ENCODE data around the gene ATXN10.
"Not testable (repeated sequence)": the region's sequence is repeated elsewhere in the genome, so short reads cannot be mapped to it uniquely, and the experiment has no call there.

The ATXN10 gene

DNA sequence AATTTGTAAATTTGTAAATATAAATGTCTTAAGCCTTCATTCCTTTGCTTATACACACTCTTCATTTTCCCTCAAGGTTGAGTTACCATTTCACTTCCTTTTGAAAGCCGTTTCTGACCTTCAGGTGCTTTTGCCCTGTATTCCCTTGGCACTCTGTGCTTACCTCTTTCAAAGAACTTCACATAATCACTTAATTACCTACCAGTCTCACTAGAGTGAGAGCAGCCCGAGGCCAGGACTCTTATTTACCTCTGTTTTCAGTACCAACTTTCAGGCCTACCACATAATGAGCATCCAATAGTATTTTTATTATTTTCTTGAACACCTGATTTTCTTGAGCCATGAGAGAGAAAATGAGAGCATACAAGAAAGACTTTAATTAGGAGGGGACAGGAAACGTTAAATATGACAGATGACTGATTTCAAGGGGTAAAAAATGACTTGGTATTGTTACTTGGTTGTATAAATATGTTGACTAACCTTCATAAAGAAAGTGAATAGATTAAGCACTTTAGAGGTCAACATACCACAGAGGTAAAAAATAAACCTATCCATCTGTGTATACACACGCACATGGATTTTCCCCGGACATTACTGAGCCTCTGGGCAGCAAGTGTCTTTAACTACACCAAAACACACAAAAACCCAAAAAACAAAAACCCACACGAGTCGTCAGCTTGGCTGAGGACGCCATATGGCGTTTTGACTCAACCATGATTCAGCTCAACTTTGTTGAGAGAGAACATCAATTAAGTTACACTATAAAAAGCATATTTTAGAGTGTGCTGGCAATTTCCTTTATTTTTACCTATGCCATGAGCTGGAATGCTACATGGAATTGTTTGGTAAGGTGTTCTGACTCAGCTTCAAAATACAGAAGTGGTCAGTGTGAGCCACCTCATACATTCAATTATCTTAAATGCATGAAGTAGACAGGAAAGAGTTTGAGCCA, 7.6 kb downstream of the ATXN10 start:
- DNase-seq (ENCODE audit: low spot score) = no peak

DNA sequence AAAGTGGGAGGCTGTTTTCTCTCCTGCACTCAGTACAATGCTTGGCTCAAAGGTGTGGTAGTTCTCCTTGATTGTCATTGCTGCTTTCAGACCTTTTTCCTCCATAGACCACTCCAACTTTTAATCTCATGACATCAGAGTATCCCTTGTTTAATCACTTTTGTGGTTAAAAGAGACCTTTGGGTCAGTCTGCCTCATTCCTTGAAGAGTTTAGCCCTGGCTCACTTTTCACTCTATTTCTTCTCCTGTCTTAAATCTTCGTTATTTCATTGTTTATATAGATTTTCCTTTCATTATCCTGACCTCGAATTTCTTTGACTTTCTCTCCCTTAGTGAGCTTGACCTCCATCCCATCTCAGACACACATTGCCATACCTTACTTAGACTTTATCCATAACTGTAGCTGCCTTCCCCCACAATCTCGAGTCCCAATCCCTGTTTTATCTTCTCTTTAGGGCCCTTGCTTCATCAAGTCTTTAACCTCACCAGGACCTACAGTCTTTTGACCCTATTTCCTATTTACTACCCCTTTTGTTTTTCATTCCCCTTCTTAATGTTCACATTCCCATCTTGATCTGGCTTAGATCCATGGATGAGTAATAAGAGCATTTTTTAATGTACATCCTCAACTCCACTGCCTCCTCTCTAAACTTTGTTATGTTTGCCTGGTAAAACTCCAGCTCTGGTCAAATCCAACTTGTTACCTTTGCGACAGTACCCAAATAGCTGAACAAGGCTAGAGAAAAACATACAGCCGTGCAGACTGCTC, 9.5 kb downstream of the ATXN10 start:
- no peak for DNase-seq (ENCODE audit: low spot score)

DNA sequence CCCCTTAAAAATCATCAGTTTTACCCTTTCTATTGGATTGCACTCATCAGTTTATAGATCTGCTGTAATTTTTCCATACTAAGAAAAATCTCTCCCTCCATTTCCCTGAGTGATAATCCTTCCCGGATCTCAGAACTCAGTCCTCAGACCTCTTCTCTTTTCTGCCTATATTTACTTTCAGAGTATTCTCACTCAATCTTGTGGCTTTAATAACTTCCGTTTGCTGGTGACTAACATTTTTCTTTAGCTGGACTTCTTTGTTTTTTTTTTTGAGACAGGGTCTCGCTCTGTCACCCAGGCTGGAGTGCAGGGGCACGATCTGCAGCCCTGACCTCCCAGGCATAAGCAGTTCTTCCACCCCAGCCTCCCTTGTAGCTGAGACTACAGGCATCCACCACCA, 10.4 kb downstream of the ATXN10 start:
- no peak for DNase-seq (ENCODE audit: low spot score)

DNA sequence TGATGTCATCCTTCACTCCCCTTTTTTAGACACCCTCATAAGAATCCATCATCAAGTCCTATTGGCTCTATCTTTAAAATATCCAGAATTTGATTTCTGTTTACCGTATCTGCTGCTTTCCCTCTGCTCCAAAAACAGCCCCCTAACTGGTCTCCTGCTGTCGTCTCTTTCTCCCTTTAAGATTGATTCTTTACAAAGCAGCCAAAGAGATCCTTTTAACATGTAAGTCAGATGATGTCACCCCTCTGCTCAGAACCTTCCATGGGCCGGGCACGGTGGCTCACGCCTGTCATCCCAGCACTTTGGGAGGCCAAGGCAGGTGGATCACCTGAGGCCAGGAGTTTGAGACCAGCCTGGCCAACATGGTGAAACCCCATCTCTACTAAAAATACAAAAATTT, 11.1 kb downstream of the ATXN10 start:
- not testable (repeated sequence) for DNase-seq (ENCODE audit: low spot score)

DNA sequence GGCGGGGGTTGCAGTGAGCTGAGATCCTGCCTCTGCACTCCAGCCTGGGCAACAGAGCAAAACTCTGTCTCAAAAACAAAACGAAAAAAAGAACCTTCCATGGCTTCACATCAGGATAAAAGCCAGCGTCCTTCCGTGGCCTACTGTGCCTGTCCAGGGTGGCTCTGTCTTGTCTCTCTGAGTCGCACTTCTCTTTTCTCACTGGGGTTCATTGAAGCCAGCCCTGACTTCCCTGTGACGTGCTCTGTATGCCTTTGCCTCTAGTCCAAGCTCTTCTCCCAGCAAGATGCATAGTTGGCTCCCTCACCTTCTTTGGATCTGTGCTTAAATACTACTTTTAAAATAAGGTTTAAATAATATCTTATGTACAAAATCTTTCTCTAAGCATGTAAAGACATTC, 11.6 kb downstream of the ATXN10 start:
- no peak for DNase-seq (ENCODE audit: low spot score)

DNA sequence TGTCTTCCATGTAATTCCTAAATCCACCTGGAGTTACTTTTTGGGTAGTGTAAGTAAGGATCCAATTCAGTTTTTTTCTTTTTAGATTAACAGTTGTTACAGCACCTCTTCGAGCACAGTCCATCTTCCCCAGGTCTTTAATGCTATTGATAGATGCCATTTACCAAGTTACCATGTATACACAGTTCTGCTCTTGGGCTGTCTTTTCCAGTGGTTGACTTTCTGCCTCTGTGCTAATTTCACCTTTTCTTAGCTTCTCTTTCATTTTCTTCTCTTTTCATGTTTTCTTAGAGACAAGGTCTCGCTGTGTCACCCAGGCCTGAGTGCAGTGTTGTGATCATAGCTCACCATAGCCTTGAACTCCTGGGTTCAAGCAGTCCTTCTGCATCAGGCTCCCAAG, 12.0 kb downstream of the ATXN10 start:
- no peak for DNase-seq (ENCODE audit: low spot score)

DNA sequence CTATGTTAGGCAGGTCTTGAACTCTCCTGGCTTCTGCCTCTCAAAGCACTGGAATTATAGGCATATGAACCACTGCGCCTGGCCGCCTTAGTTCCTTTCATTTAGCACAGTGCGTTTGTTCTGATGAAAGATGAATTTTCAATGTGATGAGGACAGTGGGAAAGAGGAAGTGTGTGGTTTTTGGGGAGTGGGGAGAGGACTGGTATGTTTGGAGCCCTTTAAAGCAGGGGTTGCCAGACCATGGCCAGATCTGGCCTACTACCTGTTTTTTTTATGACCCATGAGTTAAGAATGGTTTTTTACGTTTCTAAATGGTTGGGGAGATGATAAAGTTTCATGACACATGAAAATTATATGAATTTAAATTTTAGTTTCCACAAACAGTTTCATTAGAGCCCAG, 12.5 kb downstream of the ATXN10 start:
- DNase-seq (ENCODE audit: low spot score) = no peak

DNA sequence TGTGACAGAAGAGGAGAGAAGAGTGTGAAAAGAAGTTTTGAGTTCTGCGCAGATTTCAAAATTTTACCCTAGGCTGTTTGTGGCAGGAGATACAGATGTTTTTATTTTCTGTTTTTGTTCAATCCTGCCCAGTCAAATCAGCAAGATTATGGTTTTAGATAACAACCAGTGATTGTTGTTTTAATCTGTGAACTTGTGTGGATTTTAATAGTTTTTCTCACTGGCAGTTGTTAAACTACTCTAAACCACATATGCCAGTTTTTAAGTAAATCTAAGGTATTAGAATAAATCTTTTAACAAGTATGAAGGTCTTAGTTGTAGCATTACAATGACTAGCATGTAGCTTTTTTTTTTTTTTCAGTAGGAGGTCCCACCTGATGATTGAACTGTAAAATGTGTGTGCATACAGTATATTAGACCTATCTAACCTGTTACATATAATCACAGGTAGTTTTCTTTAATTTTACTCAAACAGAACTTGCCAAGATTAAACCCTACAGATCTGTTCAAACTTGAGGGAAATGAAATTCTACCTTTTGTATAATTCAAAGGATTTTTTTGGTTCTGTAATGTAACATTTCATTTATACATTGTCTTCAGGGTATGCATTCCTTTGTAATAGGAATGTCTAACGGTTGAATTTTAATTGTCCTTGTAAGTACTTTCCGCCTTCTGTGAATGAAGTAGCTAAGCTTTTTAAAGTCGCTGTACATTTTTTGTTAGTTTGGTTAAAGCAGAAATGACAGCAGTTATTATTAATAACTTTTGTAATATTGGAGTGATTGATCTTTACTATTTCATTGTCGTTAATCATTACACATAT, 13.3 kb downstream of the ATXN10 start:
- DNase-seq (ENCODE audit: low spot score) = no peak

DNA sequence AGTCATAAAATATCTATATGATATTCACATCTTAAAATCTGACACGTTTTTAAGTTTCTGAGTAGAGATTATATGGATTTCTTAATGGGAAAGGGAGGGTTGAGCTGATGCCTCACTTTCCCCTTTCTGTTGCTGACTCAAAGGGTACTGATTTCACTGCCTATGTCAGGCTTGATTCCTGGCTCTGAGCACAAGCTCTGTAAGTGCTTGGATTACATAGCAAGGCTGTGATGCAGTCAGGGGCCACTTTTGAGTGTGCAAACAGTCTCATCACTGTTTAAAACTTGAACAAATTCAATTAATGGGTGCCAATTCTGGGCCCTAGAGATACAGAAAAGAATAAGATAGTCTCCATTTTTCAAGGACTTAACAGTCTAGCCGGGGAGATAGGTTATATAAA, 14.4 kb downstream of the ATXN10 start:
- DNase-seq (ENCODE audit: low spot score) = no peak

DNA sequence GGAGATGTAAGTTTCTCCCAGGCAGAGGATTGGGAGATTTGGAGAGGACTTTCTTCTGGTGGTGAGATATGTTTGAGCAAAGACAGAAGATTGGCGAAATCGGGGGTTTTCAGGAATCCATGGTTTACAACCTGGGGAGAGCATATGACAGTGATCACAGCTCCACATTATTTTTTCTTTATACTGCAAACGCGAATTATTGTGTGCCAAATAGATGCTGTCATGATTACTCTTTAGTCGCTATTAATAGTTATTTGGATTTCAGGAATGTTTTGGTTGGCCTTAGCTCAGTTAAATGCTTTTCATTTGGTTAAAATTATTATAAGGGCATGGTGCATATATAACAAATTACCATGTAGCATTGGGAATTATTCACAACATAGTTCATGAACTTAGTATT, 15.2 kb downstream of the ATXN10 start:
- DNase-seq (ENCODE audit: low spot score) = no peak

DNA sequence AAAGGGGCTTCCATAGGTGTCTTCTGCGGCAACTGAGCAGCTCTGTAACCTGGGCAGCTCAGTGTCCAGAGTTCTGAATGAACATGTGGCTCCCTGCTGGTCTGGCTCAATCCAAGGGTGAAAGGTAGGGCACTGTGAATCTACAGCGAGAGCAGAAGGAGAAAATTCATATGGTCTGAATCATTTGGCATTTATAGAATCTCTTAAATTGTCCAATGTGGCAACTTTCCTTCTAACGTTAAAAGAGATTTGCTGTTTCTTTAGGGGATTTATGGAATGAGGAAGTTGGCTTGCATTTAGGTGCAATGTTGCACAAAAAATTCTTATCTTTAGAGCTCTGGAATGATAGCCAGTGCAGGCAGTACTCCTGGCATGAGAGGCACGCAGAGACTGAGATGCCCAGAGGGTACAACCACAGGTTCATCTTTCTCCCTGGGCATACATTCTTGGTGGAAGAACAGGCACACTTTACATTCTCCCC, 17.0 kb downstream of the ATXN10 start:
- no peak for DNase-seq (ENCODE audit: low spot score)

DNA sequence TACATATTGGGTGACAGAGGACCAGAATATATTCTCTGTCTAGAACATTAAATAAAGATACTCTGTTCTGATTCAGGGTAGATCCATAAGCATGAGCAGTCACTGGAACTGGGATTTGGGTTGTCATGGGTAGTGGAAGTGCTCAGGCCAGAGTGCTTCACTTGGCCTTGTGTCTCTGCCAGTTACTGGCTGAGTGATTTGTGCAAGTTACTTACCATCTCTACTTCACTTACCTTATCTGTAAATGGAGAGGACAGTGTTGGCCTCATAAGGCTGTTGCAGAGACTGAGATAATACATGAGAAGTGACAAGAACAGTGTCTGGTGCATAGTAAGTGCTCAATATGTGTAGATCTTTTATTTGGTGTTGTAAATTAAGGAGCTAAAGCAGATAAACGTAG, 17.6 kb downstream of the ATXN10 start:
- no peak for DNase-seq (ENCODE audit: low spot score)

DNA sequence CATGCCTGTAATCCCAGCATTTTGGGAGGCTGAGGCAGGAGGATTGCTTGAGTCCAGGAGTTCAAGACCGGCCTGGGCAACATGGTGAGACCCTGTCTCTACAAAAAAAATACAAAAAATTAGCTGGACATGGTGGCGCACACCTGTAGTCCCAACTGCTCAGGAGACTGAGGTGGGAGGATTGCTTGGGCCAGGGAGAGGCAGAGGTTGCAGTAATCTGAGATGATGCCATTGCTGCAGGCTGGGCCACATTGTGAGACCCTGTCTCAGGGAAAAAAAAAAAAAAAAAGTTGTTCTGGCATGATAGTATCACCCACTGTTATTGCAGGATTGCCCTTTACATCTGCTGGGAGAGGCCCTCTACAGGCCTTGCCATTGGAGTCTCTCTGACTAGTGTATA, 18.4 kb downstream of the ATXN10 start:
- DNase-seq (ENCODE audit: low spot score) = no peak

DNA sequence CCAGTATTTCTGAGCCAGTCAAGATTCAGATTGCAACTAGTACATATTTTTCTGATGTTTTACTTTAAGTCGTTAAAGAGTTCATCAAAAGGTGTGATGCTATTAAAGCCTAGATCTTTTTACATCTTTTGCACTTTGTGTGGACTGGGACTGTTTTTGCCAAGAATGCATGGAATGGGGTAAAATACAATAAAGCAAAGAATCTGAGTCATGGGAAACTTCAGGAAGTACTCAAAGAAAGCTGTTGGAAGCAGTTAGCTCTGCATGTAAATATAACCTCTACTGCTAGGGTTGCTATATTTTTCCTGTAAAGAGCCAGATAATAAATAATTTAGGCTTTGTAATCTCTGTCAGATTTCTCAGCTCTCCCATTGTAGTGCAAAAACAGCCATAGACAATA, 20.9 kb downstream of the ATXN10 start:
- DNase-seq (ENCODE audit: low spot score) = no peak

DNA sequence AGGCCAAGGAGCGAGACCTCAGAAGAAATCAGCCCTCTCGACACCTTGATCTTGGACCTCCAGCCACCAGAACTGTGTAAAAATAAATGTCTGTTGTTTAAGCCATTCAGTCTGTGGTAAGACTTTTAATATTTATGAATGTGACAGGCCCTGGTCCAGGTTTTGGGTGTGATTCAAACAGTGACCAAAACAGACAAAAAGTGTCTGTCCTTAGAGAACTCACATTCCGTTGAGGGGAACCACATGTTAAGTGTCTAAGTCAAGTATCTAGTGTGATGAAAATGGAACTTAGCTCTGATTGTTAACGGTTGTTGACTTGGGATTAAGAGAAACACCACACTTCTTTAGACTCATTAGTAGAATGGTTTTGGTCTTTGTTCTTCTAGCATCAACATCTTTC, 22.2 kb downstream of the ATXN10 start:
- no peak for DNase-seq (ENCODE audit: low spot score)

DNA sequence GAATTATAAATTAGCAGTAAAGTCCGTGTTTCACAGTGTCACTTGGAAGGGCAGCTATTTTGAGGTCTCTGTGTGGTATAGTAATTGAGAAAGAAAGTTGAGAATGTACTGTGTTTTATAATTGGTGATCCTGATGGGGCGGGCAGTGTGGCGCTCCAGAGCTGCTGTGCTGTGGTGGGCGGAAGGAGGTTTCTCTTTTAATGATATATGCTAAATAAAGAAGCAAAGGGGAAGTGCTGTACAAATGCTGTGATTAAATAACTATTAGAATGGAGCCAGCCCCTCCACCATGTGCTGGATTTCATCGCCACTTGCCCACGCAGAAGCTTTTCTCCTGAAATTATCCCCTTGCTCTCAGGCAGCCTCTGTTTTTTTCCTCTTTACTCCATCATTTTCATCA, 24.6 kb downstream of the ATXN10 start:
- DNase-seq (ENCODE audit: low spot score) = no peak

DNA sequence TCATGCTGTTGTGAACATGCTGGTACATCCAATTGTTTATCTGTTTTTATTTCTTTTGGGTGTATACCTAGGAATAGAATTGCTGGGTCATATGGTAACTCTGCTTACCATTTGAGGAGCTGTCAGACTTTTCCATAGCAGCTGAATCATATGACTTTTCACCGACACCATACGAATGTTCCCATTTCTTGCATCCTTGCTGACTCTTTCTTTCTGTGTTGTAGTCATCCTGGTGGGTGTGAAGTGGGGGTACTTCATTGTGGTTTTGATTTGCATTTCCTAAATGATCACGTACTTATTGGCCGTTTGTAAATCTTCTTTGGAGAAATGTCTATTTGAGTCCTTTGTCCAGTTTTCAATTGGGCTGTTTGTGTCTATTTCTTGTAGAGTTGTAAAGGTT, 26.5 kb downstream of the ATXN10 start:
- DNase-seq (ENCODE audit: low spot score) = no peak

DNA sequence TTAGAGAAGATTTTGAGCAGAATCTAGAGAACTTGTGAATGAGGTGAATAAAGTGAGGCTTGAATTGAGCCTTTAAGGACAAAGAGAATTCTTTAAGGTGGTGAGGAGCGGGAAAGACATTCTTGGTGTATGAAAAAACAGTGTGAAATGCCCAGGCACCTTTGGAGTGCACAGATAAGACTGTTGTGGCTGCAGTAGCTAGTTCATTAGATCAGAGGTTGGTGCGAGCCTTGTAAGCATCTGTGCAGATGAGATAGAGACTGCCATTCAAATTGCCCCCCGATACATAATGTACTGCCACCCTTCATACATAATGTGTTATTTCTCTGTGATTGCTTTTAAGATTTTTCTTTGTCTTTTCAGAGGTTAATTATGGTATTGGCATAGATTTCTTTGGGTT, 31.3 kb downstream of the ATXN10 start:
- DNase-seq (ENCODE audit: low spot score) = no peak

DNA sequence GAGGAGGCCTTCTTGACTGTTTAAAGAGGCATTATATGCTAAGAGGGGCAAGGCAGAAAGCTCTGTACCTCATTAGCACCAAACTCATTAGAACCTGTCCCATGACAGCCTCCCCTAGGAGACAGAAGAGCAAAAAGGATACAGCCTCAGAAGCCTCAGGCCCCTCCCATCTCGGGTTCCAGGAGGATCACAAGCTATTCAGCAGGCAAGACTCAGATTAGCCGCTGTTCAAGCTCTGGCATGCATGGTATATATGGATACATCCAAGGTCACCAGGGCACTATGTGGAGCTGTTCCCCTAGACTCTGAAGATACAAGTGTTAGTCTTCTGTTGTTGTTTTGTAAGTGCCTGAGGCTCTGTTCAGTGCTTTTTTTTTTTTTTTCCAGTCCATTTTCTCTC, 32.1 kb downstream of the ATXN10 start:
- DNase-seq (ENCODE audit: low spot score) = no peak

DNA sequence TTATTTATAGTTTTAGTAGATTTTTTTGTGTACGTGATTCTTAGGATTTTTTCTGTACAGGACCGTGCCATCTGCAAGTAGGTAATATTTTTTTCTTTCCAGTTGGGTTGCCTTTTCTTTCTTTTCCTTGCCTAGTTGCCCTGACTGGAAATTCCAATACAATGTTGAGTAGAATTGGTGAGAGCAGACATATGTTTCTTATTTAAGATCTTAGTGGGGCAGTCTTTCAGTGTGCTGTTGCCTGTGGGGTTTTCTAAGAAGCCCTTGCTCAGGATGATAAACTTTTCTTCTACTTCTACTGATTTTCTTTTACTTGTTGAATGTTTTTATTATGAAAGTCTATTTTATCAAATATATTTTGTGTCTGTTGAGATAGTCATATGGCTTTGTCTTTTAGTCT, 33.0 kb downstream of the ATXN10 start:
- DNase-seq (ENCODE audit: low spot score) = no peak

DNA sequence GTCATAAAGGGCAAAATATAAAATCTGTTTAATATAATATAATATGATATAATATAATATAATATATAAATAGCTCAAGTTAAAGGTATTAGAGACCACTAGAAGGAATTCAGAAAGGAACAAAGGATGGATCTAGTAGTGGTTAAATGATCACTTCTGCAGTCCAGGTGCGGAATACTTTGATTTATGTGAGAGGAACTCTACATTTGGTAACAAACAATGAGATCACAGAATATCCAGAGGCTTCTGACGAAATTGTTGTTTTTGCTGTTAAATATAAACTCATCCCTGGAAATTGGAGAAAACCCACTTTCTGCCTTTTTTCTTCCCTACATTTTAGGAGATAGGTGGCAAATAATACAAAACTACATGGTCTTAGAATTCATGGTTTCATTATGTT, 36.0 kb downstream of the ATXN10 start:
- no peak for DNase-seq (ENCODE audit: low spot score)

DNA sequence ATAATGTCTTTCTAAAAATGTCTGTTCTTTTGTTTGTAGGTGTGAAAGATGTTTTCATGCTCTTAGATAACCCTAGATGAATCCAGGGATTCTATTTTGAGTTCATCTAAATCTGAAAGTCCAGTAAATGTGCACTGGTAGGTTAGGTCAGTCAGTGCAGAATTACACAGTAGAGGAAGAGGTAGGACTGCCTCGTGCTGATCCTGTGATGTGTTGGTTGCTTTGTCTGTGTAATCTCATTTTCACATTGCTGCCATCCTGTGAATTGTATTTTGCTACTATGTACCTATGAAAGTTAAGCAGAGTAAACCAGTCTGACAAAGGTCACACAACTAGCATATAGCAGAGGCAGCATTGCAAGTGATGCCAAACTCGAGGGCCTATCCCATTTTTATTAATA, 36.5 kb downstream of the ATXN10 start:
- no peak for DNase-seq (ENCODE audit: low spot score)
